ENCODE data around the gene ETHE1. TPM values are rescaled to one million over a fixed set of nuclear protein-coding genes. Genes with fewer than 3 reads are reported as not detected.

ETHE1 gene
- total and polyA plus RNA-seq, 2 donors (not counting 1 experiment from before 2014, with no cell fraction given): 16.0 to 39.4 TPM

DNA sequence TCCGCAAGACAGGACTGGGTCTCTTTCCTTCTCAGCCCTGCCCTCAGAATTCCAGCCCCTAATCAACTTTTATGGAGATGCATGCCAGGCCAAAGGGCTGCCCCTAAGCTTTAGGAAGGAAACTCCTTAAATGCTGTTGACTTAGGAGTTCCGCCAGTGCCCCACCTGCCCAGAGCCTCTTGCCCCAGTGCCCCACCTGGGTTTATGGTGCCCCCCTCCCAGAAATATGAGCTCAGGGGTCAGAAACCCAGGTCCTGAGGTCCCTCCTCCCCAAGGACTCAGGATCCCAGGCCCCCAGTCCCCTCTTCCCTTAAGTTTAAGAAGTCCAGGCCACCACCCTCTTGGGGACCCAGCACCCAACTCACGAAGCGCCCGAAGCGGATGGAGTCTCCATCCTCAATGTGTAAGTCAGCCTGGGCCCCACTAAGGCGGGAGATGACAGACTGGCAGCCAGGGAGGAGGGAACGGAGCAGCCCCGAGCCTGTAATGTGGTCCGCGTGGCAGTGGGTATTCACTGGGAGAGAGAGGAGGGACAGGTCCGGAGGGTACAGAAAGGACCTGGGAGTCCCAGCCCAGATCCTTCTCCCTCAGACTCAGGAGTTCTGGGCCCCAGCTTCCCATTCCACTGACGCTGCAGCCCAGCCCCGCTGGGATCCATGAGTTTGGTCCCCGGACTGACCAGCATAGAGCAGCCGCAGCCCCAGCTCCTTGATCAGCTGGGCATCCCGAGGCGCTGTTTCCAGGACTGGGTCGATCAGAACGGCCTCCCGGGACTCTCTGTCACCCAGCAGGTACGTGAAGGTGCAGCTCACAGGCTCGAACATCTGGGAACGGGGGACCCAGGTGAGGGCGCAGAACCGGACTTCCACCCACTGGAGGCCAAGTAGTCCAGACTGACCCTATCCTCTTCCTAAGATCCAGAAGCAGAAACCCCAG, 897 bp downstream of the ETHE1 start:
- peak overlapping the region; percentile 95 for H2AFZ ChIP-seq (ENCODE audit: insufficient read depth, low read depth, low read length, poor library complexity, severe bottlenecking)
- peaks cover 19 to 30% of the 10 kb centered on the region in 2 donors for H3K4me1 ChIP-seq (ENCODE audit: control insufficient read depth in 2 of 2, insufficient read depth in 2 of 2, low read length in 2 of 2)
- H3K27ac Mint-ChIP-seq: peak overlapping the region; percentile 46
- H3K9me3 ChIP-seq (ENCODE audit: control extremely low read depth in 1 of 3, control insufficient read depth in 2 of 3, insufficient read depth in 1 of 3, low read length in 2 of 3): no peaks in the 10 kb centered on the region
- CTCF ChIA-PET: interaction anchor here (0.6 to 14.1 kb wide), 7 partner anchors 9 to 199 kb away, joined by 3 to 644 read pairs (median 5); partner anchors contain the start of gene PHLDB3
- H4K20me1 ChIP-seq (ENCODE audit: control insufficient read depth, insufficient read depth, low read length, poor library complexity, severe bottlenecking): no peaks in the 10 kb centered on the region
- H3K4me3 ChIP-seq (ENCODE audit: control extremely low read depth in 1 of 5, extremely low read depth in 1 of 5, insufficient read depth in 1 of 5, low read depth in 2 of 5, low read length in 4 of 5): peak overlapping the region; percentile 22 to 78 (median 72)
- no peak for TF ChIP-seq EZH2 (IDR thresholded peaks at IDR 0.05; ENCODE audit: borderline replicate concordance, insufficient read depth, low read depth, low read length, poor library complexity, severe bottlenecking)
- TF ChIP-seq, protein P1, sequence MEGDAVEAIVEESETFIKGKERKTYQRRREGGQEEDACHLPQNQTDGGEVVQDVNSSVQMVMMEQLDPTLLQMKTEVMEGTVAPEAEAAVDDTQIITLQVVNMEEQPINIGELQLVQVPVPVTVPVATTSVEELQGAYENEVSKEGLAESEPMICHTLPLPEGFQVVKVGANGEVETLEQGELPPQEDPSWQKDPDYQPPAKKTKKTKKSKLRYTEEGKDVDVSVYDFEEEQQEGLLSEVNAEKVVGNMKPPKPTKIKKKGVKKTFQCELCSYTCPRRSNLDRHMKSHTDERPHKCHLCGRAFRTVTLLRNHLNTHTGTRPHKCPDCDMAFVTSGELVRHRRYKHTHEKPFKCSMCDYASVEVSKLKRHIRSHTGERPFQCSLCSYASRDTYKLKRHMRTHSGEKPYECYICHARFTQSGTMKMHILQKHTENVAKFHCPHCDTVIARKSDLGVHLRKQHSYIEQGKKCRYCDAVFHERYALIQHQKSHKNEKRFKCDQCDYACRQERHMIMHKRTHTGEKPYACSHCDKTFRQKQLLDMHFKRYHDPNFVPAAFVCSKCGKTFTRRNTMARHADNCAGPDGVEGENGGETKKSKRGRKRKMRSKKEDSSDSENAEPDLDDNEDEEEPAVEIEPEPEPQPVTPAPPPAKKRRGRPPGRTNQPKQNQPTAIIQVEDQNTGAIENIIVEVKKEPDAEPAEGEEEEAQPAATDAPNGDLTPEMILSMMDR (IDR thresholded peaks at IDR 0.05): no peak
- no peaks in the 10 kb centered on the region for H3K27me3 Mint-ChIP-seq
- POLR2A ChIA-PET: no interaction called here
- H3K4me3 Mint-ChIP-seq: peak overlapping the region; percentile 98
- DNase-seq (peak; percentile 37), ATAC-seq (ENCODE audit: low read depth) (no peak)
- H3K9me3 Mint-ChIP-seq (ENCODE audit: insufficient read depth): no peaks in the 10 kb centered on the region
- peaks cover 29% of the 10 kb centered on the region for H3K4me1 Mint-ChIP-seq
- peak overlapping the region; percentile 80 for H3K9ac ChIP-seq (ENCODE audit: low read length)
- peak overlapping the region; percentile 92 for H3K4me2 ChIP-seq (replicated peaks; ENCODE audit: low read depth, low read length, poor library complexity, severe bottlenecking)
- 3% methylated on average over 26 of the region's 26 CpGs for WGBS (ENCODE audit: insufficient coverage)
- intact Hi-C loops (cut with micrococcal nuclease): no loop called here
- no peaks in the 10 kb centered on the region for H3K27me3 ChIP-seq (replicated peaks in 1 of 4; ENCODE audit: control extremely low read depth in 1 of 4, control insufficient read depth in 3 of 4, insufficient read depth in 4 of 4, low read length in 3 of 4)
- H3K79me2 ChIP-seq (ENCODE audit: control insufficient read depth, insufficient read depth, low read length): peaks cover 11% of the 10 kb centered on the region
- no peaks in the 10 kb centered on the region for H3K36me3 ChIP-seq (replicated peaks in 1 of 2; ENCODE audit: control extremely low read depth in 1 of 2, control insufficient read depth in 1 of 2, extremely low read depth in 1 of 2, insufficient read depth in 2 of 2, low read length in 1 of 2)
- peak overlapping the region; percentile 16 to 63 for H3K27ac ChIP-seq (ENCODE audit: low read length in 2 of 2)

Data from B cell (primary cell).